ENCODE results near the gene NPIPA1.
"Not testable (repeated sequence)": the region's sequence is repeated elsewhere in the genome, so short reads cannot be mapped to it uniquely, and the experiment has no call there.

Gene NPIPA1

DNA sequence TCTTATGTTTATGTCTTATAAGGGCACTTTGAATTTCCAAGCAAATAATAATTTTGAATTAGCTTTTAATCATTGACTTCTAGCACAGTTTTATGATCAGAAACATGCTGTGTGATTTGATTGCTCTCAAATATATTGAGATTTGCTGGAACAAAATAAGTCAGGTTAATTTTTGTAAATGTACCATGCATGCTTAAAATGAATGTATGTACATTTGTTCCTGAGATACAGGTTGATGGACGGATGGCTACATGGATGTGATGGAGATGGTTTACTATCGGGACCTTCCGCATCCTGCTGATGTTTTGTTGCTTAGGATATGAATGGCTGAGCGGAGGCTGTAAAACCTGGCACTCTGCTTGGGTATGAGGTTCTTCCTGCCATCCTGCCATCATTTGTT lies at the start of gene NPIPA1:
Gene NPIPA1, plus strand, starts transcription at position 301 of the 400 bp plus-strand sequence. Its CDS starts 0 bp downstream, at position 301.
- DNase-seq, result not testable (repeated sequence)

DNA sequence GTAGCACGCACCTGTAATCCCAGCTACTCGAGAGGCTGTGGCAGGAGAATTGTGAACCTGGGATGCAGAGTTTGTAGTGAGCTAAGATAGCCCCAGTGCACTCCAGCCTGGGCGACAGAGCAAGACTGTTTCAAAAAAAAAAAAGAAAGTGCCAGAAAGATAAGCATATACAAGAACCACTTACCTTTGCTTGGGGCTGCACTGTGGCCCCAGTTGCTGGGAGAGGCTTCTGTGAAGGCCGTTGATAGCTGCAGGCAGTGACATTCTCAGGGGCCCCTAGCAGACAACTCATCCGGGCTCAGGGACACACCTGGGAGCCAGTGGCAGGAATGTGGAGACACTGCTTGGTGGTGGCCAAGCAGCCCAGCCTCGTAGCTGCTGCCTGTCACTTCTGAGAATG lies 45.1 kb upstream of the NPIPA1 start:
- not testable (repeated sequence) for DNase-seq

DNA sequence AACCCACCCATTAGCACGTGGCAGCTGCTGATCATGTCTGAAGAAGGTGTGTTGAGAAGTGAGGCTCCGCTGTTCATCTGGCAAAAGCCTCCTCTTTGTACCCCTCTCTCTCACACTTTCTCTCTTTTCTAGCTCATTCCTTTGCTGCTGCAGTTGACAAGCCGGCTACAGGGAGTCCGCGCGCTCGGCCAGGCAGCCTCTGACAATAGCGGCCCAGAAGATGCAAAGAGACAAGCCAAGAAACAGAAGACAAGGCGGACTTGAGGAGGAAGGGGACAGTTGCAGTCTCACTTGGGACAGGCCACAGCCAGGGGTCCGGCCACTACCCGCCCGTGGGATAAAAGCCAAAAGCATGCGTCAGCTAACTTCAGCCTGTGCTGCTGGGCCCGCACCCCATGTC lies 41.9 kb upstream of the NPIPA1 start:
- not testable (repeated sequence) for DNase-seq

DNA sequence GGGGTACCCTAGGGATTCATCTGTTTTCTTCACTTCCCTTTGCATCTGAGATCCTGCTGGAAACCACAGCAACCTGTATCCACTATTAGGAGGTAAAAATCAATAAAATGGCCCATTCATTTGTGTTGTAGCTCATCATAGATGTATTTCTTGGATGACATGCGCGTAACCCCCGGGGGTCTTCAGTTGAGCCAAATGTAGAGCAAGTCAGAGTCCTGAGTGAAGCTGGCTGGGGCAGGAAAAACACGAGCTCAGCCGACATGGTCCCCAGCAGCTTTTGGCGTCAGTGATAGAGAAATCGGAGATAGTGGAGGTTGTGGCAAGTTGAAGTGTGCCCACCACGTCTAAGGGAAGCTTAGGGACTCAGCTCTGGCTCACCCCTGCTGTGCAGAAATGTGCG lies 41.2 kb upstream of the NPIPA1 start:
- not testable (repeated sequence) for DNase-seq

DNA sequence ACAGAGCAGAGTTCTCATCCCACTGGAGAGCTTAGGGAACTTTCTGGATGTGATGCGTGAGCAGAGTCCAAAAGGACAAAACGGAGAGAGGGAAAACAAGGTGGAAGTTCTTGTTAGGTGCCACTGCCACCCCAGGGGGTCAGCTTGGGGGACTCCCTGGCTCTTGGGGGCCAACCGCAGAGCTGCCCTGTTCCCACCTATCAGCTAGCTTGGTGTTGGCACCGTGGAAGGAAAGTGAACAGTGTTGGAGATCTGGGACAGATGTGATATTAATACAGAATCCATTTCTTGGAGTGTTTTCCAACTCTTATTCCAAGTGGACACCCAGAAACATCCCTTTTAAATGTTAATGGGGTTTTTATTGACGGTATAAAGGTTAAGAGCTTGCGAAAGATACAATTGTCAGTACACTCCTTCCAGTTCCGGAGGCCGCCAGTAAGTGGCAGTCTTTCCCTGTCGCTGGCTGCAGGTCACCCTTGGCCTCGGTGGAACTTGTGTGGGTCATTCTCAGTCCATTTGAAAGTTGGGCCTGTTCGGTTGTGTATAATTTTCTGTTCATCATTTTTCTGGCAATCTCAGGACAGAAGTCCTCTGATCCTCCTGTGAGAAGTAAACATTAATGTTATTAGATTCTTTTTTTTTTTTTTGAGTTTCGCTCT lies 40.1 kb upstream of the NPIPA1 start:
- not testable (repeated sequence) for DNase-seq

DNA sequence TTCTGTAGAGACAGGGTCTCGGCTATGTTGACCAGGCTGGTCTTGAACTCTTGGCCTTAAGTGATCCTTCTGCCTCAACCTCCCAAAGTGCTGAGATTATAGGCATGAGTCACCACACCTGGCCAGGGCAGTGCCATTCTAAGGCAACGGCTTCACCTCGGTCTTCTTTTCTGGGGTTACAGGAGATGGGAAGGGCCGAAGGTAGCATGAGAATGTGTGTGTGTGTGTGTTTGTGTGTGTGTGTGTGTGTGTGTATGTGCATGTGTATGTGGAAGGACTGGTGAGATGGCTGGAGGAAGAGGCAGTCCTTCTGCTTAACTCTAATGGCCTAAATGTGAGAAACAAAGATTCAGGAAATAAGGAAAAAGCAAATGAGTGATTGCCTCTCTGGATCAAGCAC lies 39.1 kb upstream of the NPIPA1 start:
- not testable (repeated sequence) for DNase-seq

DNA sequence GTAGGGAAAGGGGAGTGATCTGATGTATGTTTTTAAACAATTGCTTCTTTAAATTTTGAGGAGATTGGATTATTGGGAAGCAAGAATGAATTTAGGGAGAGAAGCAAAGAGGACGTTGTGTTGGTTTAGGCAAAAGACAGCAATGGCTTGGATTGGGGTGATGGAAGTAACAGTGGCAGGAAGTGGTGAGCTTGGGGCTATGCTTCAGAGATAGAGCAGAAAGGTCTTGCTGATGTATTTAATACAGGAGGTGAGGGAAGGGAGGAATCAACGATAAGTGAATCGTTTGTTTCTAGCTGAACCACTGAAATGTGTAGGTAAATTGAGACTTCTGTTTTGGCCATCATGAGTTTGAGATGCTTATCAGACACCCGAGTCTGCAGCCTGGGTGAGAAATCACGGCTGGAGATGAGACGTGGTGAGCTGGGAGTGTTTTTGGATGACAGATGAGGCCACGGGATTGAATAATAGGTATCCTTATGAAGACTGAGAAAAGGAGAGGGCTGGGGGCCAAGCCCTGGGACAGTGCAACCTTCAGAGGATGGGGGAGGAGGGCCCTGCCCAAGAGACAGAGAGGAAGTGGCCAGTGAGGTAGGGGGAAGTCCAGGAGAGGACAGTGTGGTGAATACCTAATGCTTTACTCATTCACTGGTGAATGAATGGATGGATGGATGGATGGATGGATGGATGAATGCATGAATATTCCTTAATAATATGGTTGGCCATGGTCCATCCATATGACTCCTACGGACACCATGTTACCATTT lies 33.9 kb upstream of the NPIPA1 start:
- peak; percentile 26 for DNase-seq

DNA sequence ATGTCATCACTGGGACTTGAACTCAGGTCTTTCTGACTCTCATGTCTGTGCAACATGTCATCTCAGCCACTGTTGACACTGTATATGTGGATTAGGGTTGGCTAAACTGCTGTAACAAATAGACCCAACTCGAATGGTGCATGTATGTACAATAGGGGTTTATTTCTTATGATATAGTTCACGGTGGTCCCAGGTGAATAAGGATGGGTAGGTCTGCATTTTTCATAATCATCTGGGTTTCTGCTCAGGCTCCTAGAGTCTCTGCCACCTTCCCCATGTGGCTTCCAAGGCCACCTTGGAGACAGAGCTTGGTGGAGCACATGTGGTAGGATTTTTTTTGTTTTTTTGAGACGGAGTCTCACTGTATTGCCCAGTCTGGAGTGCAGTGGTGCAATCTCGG lies 27.5 kb upstream of the NPIPA1 start:
- DNase-seq, result not testable (repeated sequence)

DNA sequence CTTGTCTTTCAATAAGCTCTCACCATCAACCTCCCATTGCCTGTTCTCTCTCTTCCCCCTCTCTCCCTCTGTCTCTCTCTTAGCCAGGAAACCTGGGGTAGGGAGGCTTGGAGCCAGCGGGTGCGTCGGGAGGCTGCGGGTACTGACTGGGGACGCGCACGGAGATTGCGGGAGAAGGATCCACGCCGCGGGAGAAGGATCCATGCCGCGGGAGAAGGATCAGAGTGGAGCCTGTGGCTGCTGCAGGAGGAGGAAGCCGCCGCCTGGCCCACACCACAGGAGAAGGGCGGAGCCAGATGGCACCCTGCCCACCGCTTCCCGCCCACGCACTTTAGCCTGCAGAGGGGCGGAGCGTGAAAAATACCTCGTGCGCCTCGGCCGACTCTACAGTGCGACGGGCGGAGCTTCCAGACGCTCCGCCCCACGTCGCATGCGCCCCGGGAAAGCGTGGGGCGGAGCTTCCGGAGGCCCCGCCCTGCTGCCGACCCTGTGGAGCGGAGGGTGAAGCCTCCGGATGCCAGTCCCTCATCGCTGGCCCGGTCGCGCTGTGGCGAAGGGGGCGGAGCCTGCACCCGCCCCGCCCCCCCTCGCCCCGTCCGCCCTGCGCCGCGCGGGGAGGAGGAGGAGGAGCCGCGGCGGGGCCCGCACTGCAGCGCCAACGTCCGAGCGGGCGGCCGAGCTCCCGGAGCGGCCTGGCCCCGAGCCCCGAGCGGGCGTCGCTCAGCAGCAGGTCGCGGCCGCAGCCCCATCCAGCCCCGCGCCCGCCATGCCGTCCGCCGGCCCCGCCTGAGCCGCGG lies 26.2 kb upstream of the NPIPA1 start:
- not testable (repeated sequence) for DNase-seq

DNA sequence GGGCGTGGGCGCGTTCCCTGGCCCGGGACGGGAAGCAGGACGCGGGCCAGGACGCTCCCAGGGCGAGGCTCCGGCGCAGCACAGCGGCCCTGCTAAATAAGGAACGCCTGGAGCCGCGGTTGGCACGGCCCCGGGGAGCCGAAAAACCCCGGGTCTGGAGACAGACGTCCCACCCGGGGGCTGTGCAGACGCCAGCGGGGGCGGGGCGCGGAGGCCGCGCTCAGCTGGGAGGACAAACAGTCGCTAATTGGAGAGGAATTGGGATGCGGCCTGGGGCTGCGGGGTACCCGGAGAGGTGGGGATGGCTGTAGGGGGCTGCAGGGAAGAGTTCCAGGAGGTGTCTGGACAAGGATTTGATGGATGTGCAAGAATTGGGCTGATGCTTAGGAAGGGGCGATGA lies 25.3 kb upstream of the NPIPA1 start:
- not testable (repeated sequence) for DNase-seq

DNA sequence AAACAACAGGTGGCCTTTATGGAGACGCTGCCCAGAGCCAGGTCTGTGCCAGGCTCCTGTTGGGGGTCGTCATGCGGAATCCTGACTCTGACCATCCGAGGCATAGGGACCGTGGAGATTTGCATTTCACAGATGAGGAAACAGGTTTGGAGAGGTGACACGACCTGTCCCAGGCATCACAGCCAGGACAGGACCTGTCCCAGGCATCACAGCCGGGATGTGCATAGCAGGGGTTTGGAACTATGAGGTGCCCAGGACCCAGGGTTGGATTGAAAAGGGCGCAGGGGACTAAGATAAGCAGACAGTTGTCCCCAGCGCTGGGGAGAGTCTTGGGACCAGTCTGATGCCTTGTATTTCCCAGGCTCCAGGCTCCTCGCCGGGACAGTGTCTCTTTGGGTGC lies 24.7 kb upstream of the NPIPA1 start:
- not testable (repeated sequence) for DNase-seq

DNA sequence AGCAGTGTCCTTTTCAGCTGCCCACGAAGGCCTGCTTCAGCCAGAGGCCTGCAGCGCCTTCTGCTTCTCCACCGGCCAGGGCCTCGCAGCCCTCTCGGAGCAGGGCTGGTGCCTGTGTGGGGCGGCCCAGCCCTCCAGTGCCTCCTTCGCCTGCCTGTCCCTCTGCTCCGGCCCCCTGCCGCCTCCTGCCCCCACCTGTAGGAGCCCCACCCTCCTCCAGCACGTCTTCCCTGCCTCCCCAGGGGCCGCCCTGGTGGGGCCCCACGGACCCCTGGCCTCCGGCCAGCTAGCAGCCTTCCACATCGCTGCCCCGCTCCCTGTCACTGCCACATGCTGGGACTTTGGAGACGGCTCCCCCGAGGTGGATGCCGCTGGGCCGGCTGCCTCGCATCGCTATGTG lies 18.7 kb upstream of the NPIPA1 start:
- DNase-seq, result not testable (repeated sequence)

DNA sequence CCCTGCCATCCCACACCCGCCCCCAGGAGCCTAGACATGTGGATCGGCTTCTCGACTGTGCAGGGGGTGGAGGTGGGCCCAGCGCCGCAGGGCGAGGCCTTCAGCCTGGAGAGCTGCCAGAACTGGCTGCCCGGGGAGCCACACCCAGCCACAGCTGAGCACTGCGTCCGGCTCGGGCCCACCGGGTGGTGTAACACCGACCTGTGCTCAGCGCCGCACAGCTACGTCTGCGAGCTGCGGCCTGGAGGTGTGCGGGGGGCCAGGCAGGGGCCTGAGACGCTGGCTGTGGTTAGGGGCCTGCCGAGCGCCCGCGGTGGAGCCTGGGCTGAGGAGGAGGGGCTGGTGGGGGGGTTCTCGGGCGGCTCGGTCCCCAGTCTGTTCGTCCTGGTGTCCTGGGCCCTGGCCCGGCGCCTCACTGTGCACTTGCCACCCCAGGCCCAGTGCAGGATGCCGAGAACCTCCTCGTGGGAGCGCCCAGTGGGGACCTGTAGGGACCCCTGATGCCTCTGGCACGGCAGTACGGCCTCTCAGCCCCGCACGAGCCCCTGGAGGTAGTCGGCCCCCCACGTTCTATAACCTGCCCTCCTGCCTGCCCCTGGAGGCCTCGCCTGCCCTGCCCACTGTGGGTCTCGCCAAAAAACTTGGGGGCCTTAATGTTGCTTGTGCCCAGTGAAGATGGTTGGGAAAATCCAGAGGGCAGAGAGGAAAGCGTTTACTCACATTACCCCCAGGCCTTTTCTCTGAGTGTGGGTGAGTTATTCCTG lies 17.2 kb upstream of the NPIPA1 start:
- DNase-seq, result not testable (repeated sequence)

DNA sequence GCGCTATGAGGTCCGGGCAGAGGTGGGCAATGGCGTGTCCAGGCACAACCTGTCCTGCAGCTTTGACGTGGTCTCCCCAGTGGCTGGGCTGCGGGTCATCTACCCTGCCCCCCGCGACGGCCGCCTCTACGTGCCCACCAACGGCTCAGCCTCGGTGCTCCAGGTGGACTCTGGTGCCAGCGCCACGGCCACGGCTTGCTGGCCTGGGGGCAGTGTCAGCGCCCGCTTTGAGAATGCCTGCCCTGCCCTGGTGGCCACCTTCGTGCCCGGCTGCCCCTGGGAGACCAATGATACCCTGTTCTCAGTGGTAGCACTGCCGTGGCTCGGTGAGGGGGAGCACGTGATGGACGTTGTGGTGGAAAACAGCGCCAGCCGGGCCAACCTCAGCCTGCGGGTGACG lies 15.0 kb upstream of the NPIPA1 start:
- not testable (repeated sequence) for DNase-seq

DNA sequence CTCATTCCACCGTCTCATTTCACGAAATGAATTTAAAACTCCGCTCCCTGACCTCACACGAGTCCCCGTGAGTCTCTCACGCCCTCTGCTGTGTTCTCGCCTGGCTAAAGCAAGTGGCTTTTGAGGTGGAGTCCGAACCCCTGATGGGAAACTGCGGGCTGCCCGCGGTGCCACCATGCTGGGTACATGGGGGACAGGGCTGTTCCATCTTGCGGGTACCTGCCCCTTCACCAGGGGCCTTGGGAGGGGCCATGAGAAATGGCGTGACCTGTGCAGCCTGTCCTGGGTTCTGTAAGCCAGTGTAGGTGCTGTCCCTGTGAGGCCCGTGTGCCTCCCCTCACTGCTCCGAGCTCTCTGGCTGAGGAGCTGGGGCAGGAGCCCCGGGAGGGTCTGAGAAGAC lies 14.3 kb upstream of the NPIPA1 start:
- DNase-seq, result not testable (repeated sequence)

DNA sequence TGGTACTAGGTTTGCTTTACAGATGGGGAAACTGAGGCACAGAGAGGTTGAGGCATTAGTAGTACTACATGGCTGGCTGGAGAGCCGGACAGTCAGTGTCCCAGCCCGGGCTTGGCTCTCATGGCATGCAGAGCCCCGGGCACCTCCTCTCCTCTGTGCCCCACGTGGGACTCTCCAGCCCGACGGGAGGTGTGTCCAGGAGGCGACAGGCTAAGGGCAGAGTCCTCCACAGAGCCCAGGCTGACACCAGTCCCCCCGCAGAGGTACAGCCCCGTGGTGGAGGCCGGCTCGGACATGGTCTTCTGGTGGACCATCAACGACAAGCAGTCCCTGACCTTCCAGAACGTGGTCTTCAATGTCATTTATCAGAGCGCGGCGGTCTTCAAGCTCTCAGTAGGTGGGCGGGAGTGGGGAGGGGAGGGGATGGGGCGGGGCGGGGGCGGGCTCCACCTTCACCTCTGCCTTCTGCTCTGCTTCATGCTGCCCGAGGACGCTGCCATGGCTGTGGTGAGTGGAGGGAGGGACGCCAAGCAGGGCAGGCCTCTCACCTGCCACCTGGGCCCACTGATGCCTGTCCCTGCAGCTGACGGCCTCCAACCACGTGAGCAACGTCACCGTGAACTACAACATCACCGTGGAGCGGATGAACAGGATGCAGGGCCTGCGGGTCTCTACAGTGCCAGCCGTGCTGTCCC lies 13.7 kb upstream of the NPIPA1 start:
- DNase-seq, result not testable (repeated sequence)

DNA sequence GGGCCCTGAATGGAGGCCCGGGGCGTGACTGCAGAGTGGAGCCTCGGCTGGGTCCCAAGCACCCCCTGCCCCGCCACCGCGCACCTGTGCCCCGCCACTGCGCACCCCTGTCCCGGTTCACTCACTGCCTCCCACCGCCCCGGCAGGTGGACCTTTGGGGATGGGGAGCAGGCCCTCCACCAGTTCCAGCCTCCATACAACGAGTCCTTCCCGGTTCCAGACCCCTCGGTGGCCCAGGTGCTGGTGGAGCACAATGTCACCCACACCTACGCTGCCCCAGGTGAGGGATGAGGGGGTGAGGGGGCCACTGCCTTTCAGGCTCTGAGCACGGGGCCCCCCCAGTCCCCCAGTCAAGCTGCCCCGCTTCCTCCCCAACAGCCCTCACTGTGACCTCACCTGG lies 12.9 kb upstream of the NPIPA1 start:
- not testable (repeated sequence) for DNase-seq

DNA sequence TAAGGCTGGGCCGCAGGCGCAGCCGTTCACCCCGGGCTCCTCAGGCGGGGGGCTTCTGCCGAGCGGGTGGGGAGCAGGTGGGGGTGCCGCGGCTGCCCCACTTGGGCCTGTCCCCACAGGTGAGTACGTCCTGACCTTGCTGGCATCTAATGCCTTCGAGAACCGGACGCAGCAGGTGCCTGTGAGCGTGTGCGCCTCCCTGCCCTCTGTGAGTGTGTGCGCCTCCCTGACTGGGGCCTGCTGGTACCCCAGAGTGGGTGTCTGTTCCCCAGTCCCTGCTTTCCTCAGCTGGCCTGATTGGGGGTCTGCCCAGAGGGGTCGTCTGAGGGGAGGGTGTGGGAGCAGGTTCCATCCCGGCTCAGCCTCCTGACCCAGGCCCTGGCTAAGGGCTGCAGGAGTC lies 12.3 kb upstream of the NPIPA1 start:
- DNase-seq, result not testable (repeated sequence)

DNA sequence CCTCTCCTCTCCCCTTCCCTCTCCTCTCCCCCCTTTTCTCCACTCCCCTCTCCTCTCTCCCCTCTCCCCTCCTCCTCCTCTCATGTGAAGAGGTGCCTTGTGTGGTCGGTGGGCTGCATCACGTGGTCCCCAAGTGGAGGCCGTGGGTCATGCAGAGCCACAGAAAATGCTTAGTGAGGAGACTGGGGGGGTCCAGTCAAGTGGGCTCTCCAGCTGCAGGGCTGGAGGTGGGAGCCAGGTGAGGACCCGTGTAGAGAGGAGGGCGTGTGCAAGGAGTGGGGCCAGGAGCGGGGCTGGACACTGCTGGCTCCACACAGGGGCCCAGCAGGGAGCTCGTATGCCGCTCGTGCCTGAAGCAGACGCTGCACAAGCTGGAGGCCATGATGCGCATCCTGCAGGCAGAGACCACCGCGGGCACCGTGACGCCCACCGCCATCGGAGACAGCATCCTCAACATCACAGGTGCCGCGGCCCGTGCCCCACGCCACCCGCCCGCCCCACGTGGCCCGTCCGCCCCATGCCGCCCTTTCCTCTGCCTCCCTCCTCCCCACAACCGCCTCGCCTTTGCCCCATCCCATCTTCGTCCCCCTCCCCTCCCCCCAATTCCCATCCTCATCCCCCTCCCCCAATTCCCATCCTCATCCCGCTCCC lies 9.1 kb upstream of the NPIPA1 start:
- DNase-seq, result peak; percentile 0

DNA sequence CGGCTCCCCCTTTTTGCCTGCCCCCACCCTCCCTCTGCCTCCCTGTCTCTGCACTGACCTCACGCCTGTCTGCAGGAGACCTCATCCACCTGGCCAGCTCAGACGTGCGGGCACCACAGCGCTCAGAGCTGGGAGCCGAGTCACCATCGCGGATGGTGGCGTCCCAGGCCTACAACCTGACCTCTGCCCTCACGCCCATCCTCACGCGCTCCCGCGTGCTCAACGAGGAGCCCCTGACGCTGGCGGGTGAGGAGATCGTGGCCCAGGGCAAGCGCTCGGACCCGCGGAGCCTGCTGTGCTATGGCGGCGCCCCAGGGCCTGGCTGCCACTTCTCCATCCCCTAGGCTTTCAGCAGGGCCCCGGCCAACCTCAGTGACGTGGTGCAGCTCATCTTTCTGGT lies 8.1 kb upstream of the NPIPA1 start:
- not testable (repeated sequence) for DNase-seq

DNA sequence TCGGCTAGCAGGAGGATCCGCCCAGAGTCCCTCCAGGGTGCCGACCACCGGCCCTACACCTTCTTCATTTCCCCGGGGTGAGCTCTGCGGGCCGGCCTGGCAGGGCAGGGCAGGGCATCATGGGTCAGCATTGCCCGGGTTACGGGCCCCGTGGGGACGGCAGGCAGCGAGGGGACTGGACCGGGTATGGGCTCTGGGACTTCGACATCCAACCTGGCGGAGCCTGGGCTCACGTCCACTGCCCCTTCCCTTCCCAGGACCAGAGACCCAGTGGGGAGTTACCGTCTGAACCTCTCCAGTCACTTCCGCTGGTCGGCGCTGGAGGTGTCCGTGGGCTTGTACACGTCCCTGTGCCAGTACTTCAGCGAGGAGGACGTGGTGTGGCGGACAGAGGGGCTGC lies 7.0 kb upstream of the NPIPA1 start:
- DNase-seq, result not testable (repeated sequence)
